ENCODE measurements around the gene TBC1D22B. TPM values are rescaled to one million over a fixed set of nuclear protein-coding genes. Genes with fewer than 3 reads are reported as not detected.

The TBC1D22B gene
- total RNA-seq, 6 experiments from 2014 or later, result 1.3 to 4.0 (median 2.8) TPM

DNA sequence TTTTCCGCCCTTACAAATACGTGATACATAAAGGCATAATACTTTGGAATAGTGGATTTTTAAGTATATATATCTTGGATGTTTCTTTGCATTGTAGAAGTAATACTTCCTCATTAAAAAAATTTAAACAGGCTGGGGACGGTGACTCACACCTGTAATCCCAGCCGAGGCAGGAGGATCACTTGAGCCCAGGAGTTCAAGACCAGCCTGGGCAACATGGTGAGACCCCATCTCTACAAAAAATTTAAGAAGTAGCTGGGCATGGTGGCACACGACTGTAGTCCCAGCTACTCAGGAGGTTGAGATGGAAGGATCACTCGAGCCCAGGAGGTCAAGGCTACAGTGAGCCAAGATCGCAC is 57.6 kb downstream of the TBC1D22B start:
- Histone ChIP-seq H3K27ac (no peak overlapping the region), H3K9me3 (no peaks in the 10 kb centered on the region), H3K4me1 (no peaks in the 10 kb centered on the region), H3K36me3 (peaks cover 0 to 44% (median 15%) of the 10 kb centered on the region in 4 donors), H3K27me3 (no peaks in the 10 kb centered on the region), H3K4me3 (no peak overlapping the region)
- ATAC-seq (no peak), DNase-seq (no peak)
- WGBS (ENCODE audit: insufficient coverage, low coverage, low lambda C conversion rate, missing lambda C conversion rate), result 74% methylated on average over 6 of the region's 7 CpGs
- TF ChIP-seq, protein P1, sequence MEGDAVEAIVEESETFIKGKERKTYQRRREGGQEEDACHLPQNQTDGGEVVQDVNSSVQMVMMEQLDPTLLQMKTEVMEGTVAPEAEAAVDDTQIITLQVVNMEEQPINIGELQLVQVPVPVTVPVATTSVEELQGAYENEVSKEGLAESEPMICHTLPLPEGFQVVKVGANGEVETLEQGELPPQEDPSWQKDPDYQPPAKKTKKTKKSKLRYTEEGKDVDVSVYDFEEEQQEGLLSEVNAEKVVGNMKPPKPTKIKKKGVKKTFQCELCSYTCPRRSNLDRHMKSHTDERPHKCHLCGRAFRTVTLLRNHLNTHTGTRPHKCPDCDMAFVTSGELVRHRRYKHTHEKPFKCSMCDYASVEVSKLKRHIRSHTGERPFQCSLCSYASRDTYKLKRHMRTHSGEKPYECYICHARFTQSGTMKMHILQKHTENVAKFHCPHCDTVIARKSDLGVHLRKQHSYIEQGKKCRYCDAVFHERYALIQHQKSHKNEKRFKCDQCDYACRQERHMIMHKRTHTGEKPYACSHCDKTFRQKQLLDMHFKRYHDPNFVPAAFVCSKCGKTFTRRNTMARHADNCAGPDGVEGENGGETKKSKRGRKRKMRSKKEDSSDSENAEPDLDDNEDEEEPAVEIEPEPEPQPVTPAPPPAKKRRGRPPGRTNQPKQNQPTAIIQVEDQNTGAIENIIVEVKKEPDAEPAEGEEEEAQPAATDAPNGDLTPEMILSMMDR (IDR thresholded peaks at IDR 0.05), result no peak
- no peak for TF ChIP-seq POLR2A (IDR thresholded peaks at IDR 0.05)
- intact Hi-C loops (cut with DNase I), result no loop called here

GRCh38 chr6:37316071-37316470 is 58.5 kb downstream of the TBC1D22B start:
- WGBS (ENCODE audit: insufficient coverage, low coverage, low lambda C conversion rate, missing lambda C conversion rate), result 100% methylated on average over 1 of the region's 7 CpGs
- H3K36me3 ChIP-seq, result peaks cover 0 to 51% (median 15%) of the 10 kb centered on the region in 4 donors
- H3K27ac ChIP-seq, result no peak overlapping the region
- intact Hi-C loops (cut with DNase I), result no loop called here
- H3K27me3 ChIP-seq, result no peaks in the 10 kb centered on the region
- DNase-seq (no peak), ATAC-seq (no peak)
- no peaks in the 10 kb centered on the region for H3K4me1 ChIP-seq
- H3K4me3 ChIP-seq, result no peak overlapping the region
- no peaks in the 10 kb centered on the region for H3K9me3 ChIP-seq
- TF ChIP-seq, protein P1 (IDR thresholded peaks at IDR 0.05), result no peak
- TF ChIP-seq POLR2A (IDR thresholded peaks at IDR 0.05), result no peak

DNA sequence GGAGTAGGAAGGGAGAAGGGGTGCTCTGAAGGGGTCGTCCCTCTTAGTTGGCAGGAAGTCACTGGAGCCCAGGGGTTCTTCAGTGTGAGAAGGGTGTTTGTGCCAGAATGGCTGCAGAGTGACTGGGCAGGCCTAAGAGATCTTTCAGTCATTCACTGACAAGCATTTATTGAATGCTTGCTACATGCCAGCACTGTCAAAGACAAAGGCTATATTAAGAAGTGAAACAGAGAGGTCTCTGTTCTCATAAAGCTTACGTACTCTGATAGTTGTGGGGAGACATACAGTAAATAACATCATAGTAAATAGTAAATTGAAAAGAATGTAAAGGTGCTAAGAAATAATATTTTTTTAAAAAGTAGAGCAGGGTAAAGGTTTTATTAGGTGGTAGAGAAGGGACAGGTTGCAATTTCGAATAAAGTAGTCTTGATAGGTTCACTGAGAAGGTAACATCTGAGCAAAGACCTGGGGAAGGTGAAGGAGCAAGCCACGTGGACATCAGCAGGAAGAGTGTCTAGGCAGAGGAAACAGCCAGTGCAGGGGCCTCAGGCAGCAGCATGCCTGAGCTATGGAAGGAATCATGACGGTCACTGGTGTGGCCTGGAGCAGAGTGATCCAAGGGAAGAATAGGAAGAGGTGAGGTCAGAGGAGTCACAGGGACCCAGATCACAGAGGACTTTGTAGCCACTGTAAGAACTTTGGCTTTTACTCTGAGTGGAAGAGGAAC is 59.9 kb downstream of the TBC1D22B start:
- DNase-seq (no peak), ATAC-seq (no peak)
- 88% methylated on average over 4 of the region's 5 CpGs for WGBS (ENCODE audit: insufficient coverage, low coverage, low lambda C conversion rate, missing lambda C conversion rate)
- Histone ChIP-seq H3K4me3 (no peak overlapping the region), H3K9me3 (no peaks in the 10 kb centered on the region), H3K27ac (no peak overlapping the region), H3K4me1 (no peaks in the 10 kb centered on the region), H3K36me3 (peaks cover 0 to 54% (median 15%) of the 10 kb centered on the region in 4 donors), H3K27me3 (no peaks in the 10 kb centered on the region)
- TF ChIP-seq, protein P1 (IDR thresholded peaks at IDR 0.05), result no peak
- no peak for TF ChIP-seq POLR2A (IDR thresholded peaks at IDR 0.05)
- intact Hi-C loops (cut with DNase I), result no loop called here

DNA sequence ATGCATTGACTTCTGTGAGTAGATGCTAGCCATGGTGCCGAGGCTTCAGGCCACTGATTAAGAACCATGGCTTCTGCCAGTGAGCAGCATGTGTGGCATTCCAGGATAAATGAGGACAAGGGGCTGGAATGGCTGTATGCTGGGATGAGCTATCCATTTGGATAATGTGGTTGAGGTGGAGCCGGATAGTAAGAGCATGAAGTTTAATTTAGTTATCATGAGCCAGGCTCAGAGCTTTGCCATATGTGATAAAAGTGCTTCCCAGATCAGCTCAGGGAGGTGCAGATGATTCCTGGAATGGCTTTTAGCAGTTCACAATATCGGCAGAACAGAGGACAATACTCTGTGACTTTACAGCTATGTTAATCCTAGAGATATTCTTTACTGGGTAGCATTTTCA is 61.6 kb downstream of the TBC1D22B start:
- peaks cover 0 to 51% (median 15%) of the 10 kb centered on the region in 4 donors for H3K36me3 ChIP-seq
- no peak for DNase-seq
- WGBS (ENCODE audit: insufficient coverage, low coverage, low lambda C conversion rate, missing lambda C conversion rate), result 90% methylated on average over 2 of the region's 3 CpGs

More for the DNA sequence above, 61.6 kb downstream of the TBC1D22B start:
- intact Hi-C loops (cut with DNase I), result no loop called here
- Histone ChIP-seq H3K27ac (no peak overlapping the region), H3K4me3 (no peak overlapping the region), H3K9me3 (no peaks in the 10 kb centered on the region), H3K4me1 (peaks cover 0 to 8% (median 2%) of the 10 kb centered on the region in 4 donors), H3K27me3 (no peaks in the 10 kb centered on the region)
- TF ChIP-seq POLR2A (IDR thresholded peaks at IDR 0.05), result no peak
- TF ChIP-seq, protein P1 (IDR thresholded peaks at IDR 0.05), result no peak
- ATAC-seq, result no peak
